HPDE6-E6E7 (cell line): Measurements from ENCODE around the gene GINM1.

Experiments
- DNase-seq: peaks from one replicate; pipeline ENCODE4 v3.0.0; 2011; ENCODE audit warnings: missing footprints; ENCODE audit errors: extremely low spot score

GINM1 gene

GRCh38 chr6:149593408-149593807 is 27.2 kb downstream of the GINM1 start:
- DNase-seq = no peak

- no peak for DNase-seq
These were observed 34.3 kb downstream of the GINM1 start for GRCh38 chr6:149600508-149600907.

GRCh38 chr6:149608381-149608982 is 42.3 kb downstream of the GINM1 start:
- DNase-seq = no peak

GRCh38 chr6:149614337-149614736 is 48.2 kb downstream of the GINM1 start:
- no peak for DNase-seq

- no peak for DNase-seq
These were observed 49.6 kb downstream of the GINM1 start for GRCh38 chr6:149615805-149616204.

- DNase-seq = no peak
These were observed 61.5 kb downstream of the GINM1 start for GRCh38 chr6:149627672-149628071.

- no peak for DNase-seq
These were observed 62.8 kb downstream of the GINM1 start for GRCh38 chr6:149628875-149629510.

- no peak for DNase-seq
These were observed 68.1 kb downstream of the GINM1 start for GRCh38 chr6:149634315-149634714.

GRCh38 chr6:149636124-149636523 is 69.9 kb downstream of the GINM1 start:
- DNase-seq = no peak
